WTC11 (cell line): ENCODE results near the gene PLLP. TPM values are rescaled to one million over a fixed set of nuclear protein-coding genes. Genes with fewer than 3 reads are reported as not detected.
A peak's percentile ranks its signal among the peaks of the same experiment; 100 is the strongest.

ENCODE experiments used
- ATAC-seq: fragments of 200-7000 bp; cut with Tn5 transposase; 2 replicates; pipeline ENCODE4 v1.10.0; 2021; ENCODE audit warnings: mild to moderate bottlenecking, moderate library complexity
- CTCF ChIA-PET: fragments of 300-600 bp; sonication (Branson Sonifier 250); formaldehyde crosslinking; loops from one replicate; lab custom pipeline; 2021; ENCODE audit warnings: antibody characterized with exemption; lab: Charles Lee
- POLR2A ChIA-PET: fragments of 350-600 bp; sonication (Branson Sonifier 250); formaldehyde crosslinking; loops from one replicate; lab custom pipeline; 2021; ENCODE audit warnings: antibody characterized with exemption; lab: Charles Lee
- DNase-seq: peaks from one replicate; pipeline ENCODE4 v3.0.0; 2021; ENCODE audit warnings: low spot score
- H3K27ac Mint-ChIP-seq: 2 replicates; pipeline ENCODE4 v1.8.0; 2021; ENCODE audit warnings: mixed read lengths
- H3K27me3 Mint-ChIP-seq: 2 replicates; pipeline ENCODE4 v1.8.0; 2021; ENCODE audit warnings: low read depth, mild to moderate bottlenecking, moderate library complexity, mixed read lengths
- H3K36me3 Mint-ChIP-seq: 2 replicates; pipeline ENCODE4 v1.8.0; 2021; ENCODE audit warnings: mixed read lengths
- H3K4me1 Mint-ChIP-seq: 2 replicates; pipeline ENCODE4 v1.8.0; 2022; ENCODE audit warnings: mixed read lengths
- H3K4me3 Mint-ChIP-seq: 2 replicates; pipeline ENCODE4 v1.8.0; 2021; ENCODE audit warnings: mild to moderate bottlenecking, moderate library complexity, mixed read lengths
- H3K9me3 Mint-ChIP-seq: 2 replicates; pipeline ENCODE4 v1.8.0; 2021; ENCODE audit warnings: mixed read lengths
- ATF1 ChIP-seq: sonication (generic); formaldehyde crosslinking; IDR thresholded peaks from 2 replicates; pipeline ENCODE4 v1.8.1; 2023; ENCODE audit warnings: mild to moderate bottlenecking, moderate library complexity, missing genetic modification reagents
- GRHL2 ChIP-seq: fragments of 250-450 bp; sonication (Bioruptor Pico); IDR thresholded peaks from 2 replicates; pipeline ENCODE4 v1.8.0; 2022; ENCODE audit warnings: mild to moderate bottlenecking, moderate library complexity; ENCODE audit not compliant: insufficient replicate concordance, severe bottlenecking
- HMGA2 ChIP-seq: fragments of 250-450 bp; sonication (Bioruptor Pico); IDR thresholded peaks from 2 replicates; pipeline ENCODE4 v1.4.0; 2021; ENCODE audit warnings: mild to moderate bottlenecking, moderate library complexity
- NFE2L1 ChIP-seq: sonication (generic); formaldehyde crosslinking; IDR thresholded peaks from 2 replicates; pipeline ENCODE4 v1.8.1; 2023; ENCODE audit warnings: missing genetic modification reagents
- NR2C2 ChIP-seq: sonication (generic); formaldehyde crosslinking; IDR thresholded peaks from 2 replicates; pipeline ENCODE4 v1.8.0; 2022; ENCODE audit warnings: mild to moderate bottlenecking, missing genetic modification reagents
- OVOL2 ChIP-seq: fragments of 250-450 bp; sonication (Bioruptor Pico); IDR thresholded peaks from 2 replicates; pipeline ENCODE4 v1.9.0; 2021; ENCODE audit warnings: mild to moderate bottlenecking, borderline replicate concordance
- RORB ChIP-seq: fragments of 250-450 bp; sonication (Bioruptor Pico); IDR thresholded peaks from 2 replicates; pipeline ENCODE4 v1.9.0; 2021; ENCODE audit warnings: mild to moderate bottlenecking
- SP1 ChIP-seq: sonication (generic); formaldehyde crosslinking; conservative IDR thresholded peaks from 2 replicates; pipeline ENCODE4 v1.8.1; 2022; ENCODE audit warnings: missing genetic modification reagents
- TEAD4 ChIP-seq: sonication (generic); formaldehyde crosslinking; IDR thresholded peaks from 2 replicates; pipeline ENCODE4 v1.8.0; 2022; ENCODE audit warnings: mild to moderate bottlenecking, missing genetic modification reagents
- ZNF121 ChIP-seq: sonication (generic); formaldehyde crosslinking; IDR thresholded peaks from 2 replicates; pipeline ENCODE4 v1.8.0; 2023; ENCODE audit warnings: missing genetic modification reagents
- ZNF232 ChIP-seq: sonication (generic); formaldehyde crosslinking; IDR thresholded peaks from 2 replicates; pipeline ENCODE4 v1.8.0; 2022; ENCODE audit warnings: mild to moderate bottlenecking, missing genetic modification reagents
- ZNF317 ChIP-seq: sonication (generic); formaldehyde crosslinking; IDR thresholded peaks from 2 replicates; pipeline ENCODE4 v1.8.1; 2023; ENCODE audit warnings: low read depth, mild to moderate bottlenecking, moderate library complexity, missing genetic modification reagents, borderline replicate concordance
- ZNF423 ChIP-seq: fragments of 250-450 bp; sonication (Bioruptor Pico); IDR thresholded peaks from 2 replicates; pipeline ENCODE4 v2.1.2; 2022; ENCODE audit warnings: mild to moderate bottlenecking, moderate library complexity
- total RNA-seq: library from RNA; stranded (reverse); gene quantifications from 3 replicates; pipeline ENCODE4 v1.2.3, GENCODE V29; 2021
- TF ChIP-seq, protein P1 (sequence below): fragments of 250-450 bp; sonication (Bioruptor Pico); conservative IDR thresholded peaks from 2 replicates; pipeline ENCODE4 v1.9.0; 2021; ENCODE audit warnings: mild to moderate bottlenecking
- TF ChIP-seq, protein P2 (sequence below): sonication (generic); formaldehyde crosslinking; conservative IDR thresholded peaks from 2 replicates; pipeline ENCODE4 v1.8.1; 2022; ENCODE audit warnings: mild to moderate bottlenecking, missing genetic modification reagents
- TF ChIP-seq, protein P3 (sequence below): sonication (generic); formaldehyde crosslinking; IDR thresholded peaks from 2 replicates; pipeline ENCODE4 v1.8.1; 2022; ENCODE audit warnings: missing genetic modification reagents, borderline replicate concordance
- TF ChIP-seq, protein P4 (sequence below): sonication (generic); formaldehyde crosslinking; IDR thresholded peaks from 2 replicates; pipeline ENCODE4 v1.8.1; 2022; ENCODE audit warnings: low read depth, missing genetic modification reagents, borderline replicate concordance
- TF ChIP-seq, protein P5 (sequence below): sonication (generic); formaldehyde crosslinking; IDR thresholded peaks from 2 replicates; pipeline ENCODE4 v1.8.1; 2023; ENCODE audit warnings: mild to moderate bottlenecking, missing genetic modification reagents, moderate library complexity
- TF ChIP-seq, protein P6 (sequence below): sonication (generic); formaldehyde crosslinking; conservative IDR thresholded peaks from 2 replicates; pipeline ENCODE4 v1.8.1; 2023; ENCODE audit warnings: mild to moderate bottlenecking, low read depth, missing genetic modification reagents, moderate library complexity

Gene PLLP
- total RNA-seq, 1 experiment from 2014 or later = 2.8 TPM

DNA sequence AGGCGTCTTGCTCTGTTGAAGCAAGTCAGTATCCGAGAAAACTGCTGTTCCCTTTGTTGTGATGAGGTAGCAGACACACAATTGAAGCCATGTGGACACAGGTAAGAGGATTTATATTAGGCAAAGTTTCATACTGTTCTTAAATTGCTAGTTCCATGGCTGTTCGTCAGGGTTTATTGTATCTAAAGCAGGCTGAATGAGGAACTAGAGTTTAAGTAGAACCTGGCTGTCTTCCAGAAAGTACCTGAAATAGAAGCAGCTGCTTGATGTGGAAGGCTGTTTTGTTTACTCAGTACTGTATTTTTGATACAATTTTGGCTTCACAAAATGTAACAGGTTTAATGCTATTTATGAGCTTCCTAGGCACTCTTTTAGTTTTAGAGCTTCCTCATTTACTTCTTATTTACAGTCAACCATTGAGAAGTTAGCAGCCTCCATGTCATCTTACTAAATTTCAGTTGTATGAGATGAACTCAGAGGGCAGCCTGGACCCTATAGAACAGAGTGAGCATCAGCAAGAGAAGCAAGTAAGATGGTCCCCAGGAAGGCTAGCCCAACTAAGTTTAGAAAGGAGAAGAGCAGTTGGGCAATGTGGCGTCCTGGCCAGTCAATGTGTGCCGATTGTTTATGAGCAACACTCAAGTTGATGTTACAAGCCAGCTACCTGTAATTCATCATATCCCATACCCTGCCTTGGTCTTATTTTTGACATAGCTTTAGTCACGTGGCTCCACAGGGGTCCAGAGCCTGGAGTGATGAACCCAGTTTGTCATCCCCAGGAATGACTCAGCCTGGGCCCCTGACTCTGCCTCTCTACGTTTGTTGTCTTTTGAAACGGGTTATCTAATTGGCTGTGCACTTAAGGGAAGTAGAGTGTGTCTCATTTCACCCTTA is 49.1 kb downstream of the PLLP start:
- no peak overlapping the region for H3K4me3 Mint-ChIP-seq
- no peak overlapping the region for H3K27ac Mint-ChIP-seq
- H3K36me3 Mint-ChIP-seq = peaks cover 58% of the 10 kb centered on the region
- no peaks in the 10 kb centered on the region for H3K4me1 Mint-ChIP-seq
- DNase-seq = no peak
- H3K9me3 Mint-ChIP-seq = no peaks in the 10 kb centered on the region
- CTCF ChIA-PET = no interaction called here
- TF ChIP-seq, protein P1, sequence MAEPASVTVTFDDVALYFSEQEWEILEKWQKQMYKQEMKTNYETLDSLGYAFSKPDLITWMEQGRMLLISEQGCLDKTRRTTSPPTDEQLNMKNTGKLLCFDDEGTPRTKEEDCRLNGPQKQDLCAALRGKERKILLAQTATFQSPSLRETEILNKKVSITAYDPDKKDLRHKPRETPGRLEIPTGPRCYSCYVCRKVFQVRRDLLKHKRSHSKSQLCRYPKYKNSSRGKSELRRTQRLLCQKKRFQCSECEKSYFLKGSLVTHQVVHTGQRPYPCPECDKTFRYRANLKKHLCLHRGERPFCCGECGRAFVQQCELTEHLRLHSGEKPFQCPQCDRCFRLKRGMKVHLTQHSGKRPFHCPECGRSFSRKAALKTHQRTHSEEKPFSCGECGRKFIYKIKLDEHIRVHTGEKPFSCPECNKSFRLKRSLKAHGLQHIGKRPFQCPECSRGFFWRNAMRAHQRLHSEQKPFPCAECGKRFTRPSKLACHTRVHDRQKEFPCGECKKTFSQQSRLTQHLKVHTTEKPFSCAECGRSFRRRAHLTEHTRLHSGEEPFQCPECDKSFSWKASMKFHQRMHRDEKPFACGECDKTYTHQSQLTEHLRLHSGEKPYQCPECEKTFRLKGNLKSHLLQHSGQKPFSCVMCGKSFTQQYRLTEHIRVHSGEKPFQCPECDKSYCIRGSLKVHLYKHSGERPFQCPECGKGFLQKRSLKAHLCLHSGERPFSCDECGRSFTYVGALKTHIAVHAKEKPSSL (CRISPR knock-in tag) = no peak
- TF ChIP-seq, protein P2, sequence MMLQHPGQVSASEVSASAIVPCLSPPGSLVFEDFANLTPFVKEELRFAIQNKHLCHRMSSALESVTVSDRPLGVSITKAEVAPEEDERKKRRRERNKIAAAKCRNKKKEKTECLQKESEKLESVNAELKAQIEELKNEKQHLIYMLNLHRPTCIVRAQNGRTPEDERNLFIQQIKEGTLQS = no peak
- TF ChIP-seq, protein P3, sequence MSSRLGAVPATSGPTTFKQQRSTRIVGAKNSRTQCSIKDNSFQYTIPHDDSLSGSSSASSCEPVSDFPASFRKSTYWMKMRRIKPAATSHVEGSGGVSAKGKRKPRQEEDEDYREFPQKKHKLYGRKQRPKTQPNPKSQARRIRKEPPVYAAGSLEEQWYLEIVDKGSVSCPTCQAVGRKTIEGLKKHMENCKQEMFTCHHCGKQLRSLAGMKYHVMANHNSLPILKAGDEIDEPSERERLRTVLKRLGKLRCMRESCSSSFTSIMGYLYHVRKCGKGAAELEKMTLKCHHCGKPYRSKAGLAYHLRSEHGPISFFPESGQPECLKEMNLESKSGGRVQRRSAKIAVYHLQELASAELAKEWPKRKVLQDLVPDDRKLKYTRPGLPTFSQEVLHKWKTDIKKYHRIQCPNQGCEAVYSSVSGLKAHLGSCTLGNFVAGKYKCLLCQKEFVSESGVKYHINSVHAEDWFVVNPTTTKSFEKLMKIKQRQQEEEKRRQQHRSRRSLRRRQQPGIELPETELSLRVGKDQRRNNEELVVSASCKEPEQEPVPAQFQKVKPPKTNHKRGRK (CRISPR knock-in tag) = no peak
- no peak for TF ChIP-seq ZNF121 (CRISPR knock-in tag)
- TF ChIP-seq, protein P4, sequence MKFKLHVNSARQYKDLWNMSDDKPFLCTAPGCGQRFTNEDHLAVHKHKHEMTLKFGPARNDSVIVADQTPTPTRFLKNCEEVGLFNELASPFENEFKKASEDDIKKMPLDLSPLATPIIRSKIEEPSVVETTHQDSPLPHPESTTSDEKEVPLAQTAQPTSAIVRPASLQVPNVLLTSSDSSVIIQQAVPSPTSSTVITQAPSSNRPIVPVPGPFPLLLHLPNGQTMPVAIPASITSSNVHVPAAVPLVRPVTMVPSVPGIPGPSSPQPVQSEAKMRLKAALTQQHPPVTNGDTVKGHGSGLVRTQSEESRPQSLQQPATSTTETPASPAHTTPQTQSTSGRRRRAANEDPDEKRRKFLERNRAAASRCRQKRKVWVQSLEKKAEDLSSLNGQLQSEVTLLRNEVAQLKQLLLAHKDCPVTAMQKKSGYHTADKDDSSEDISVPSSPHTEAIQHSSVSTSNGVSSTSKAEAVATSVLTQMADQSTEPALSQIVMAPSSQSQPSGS = no peak
- ATAC-seq = no peak
- POLR2A ChIA-PET = no interaction called here
- no peaks in the 10 kb centered on the region for H3K27me3 Mint-ChIP-seq

DNA sequence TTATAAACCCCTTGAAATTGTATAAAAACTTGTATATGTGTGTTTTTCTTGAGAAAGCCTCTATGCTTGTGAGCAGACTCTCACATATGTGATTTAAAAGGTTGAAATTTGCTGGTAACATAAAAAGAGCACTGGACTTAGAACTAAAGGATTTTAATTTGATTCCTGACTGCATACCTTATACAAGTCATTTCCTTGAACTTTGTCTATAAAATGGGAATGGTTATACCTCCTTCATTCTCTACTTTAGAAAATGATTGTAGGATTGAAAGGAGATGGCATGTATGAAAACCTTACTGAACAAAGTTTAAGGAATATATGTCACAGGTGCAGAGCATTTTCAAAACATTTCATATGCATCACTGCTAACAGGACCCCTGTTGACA is 49.8 kb downstream of the PLLP start:
- Mint-ChIP-seq H3K4me3 (no peak overlapping the region), H3K27me3 (no peaks in the 10 kb centered on the region), H3K36me3 (peaks cover 62% of the 10 kb centered on the region), H3K9me3 (no peaks in the 10 kb centered on the region), H3K4me1 (no peaks in the 10 kb centered on the region), H3K27ac (no peak overlapping the region)
- DNase-seq (no peak), ATAC-seq (no peak)
- POLR2A ChIA-PET = no interaction called here
- no peak for TF ChIP-seq GRHL2 (CRISPR knock-in tag)
- no peak for TF ChIP-seq OVOL2 (CRISPR knock-in tag)
- no peak for TF ChIP-seq SP1 (CRISPR knock-in tag)
- TF ChIP-seq TEAD4 (CRISPR knock-in tag) = no peak
- TF ChIP-seq NFE2L1 (CRISPR knock-in tag) = no peak
- CTCF ChIA-PET = no interaction called here

DNA sequence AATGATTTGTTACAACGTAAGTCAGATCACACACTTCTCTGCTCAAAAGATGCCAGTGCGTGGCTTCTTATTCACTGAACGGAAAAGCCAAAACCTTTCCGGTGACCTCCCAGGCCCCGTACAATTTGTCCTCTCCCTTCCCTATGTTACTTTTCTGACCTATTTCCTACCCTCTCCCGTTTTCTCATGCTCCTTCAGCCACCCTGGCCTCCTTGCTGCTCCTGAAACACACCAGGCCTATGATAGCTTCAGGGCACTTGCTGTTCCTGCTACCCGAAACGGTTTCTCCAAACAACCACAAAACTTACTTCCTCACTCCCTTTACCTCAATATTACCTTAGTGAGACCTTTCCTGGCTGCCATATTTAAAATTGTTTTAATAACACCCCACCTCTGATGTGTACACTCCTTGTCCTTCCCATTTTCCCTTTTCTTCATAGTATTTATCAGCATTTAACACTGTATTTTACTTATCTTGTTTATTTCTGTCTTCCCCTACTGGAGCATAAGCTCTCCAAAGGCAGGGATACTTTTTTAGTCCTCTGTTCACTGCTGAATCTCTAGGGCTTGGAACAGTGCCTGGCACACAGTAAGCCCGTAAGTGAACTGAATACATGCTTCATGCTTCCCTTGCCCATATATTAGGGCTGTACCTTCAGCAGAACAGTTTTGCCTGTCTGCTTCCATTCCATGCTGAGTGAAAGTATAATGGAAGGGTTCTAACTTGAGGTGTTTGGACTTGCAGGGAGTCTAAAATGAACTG is 50.3 kb downstream of the PLLP start:
- Mint-ChIP-seq H3K4me3 (no peak overlapping the region), H3K27ac (peak overlapping the region; percentile 11; the same call in 1 of the 2 replicates), H3K4me1 (no peaks in the 10 kb centered on the region), H3K9me3 (no peaks in the 10 kb centered on the region), H3K36me3 (peaks cover 58% of the 10 kb centered on the region), H3K27me3 (no peaks in the 10 kb centered on the region)
- ATAC-seq (no peak), DNase-seq (no peak)
- POLR2A ChIA-PET = no interaction called here
- CTCF ChIA-PET = no interaction called here
- TF ChIP-seq, protein P5, sequence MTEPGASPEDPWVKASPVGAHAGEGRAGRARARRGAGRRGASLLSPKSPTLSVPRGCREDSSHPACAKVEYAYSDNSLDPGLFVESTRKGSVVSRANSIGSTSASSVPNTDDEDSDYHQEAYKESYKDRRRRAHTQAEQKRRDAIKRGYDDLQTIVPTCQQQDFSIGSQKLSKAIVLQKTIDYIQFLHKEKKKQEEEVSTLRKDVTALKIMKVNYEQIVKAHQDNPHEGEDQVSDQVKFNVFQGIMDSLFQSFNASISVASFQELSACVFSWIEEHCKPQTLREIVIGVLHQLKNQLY (CRISPR knock-in tag) = no peak
- no peak for TF ChIP-seq ZNF423 (CRISPR knock-in tag)
- no peak for TF ChIP-seq HMGA2
- no peak for TF ChIP-seq RORB (CRISPR knock-in tag)
- no peak for TF ChIP-seq ZNF232 (CRISPR knock-in tag)
- no peak for TF ChIP-seq TEAD4 (CRISPR knock-in tag)
- TF ChIP-seq, protein P6, sequence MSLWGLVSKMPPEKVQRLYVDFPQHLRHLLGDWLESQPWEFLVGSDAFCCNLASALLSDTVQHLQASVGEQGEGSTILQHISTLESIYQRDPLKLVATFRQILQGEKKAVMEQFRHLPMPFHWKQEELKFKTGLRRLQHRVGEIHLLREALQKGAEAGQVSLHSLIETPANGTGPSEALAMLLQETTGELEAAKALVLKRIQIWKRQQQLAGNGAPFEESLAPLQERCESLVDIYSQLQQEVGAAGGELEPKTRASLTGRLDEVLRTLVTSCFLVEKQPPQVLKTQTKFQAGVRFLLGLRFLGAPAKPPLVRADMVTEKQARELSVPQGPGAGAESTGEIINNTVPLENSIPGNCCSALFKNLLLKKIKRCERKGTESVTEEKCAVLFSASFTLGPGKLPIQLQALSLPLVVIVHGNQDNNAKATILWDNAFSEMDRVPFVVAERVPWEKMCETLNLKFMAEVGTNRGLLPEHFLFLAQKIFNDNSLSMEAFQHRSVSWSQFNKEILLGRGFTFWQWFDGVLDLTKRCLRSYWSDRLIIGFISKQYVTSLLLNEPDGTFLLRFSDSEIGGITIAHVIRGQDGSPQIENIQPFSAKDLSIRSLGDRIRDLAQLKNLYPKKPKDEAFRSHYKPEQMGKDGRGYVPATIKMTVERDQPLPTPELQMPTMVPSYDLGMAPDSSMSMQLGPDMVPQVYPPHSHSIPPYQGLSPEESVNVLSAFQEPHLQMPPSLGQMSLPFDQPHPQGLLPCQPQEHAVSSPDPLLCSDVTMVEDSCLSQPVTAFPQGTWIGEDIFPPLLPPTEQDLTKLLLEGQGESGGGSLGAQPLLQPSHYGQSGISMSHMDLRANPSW (CRISPR knock-in tag) = no peak
- no peak for TF ChIP-seq NR2C2 (CRISPR knock-in tag)
- TF ChIP-seq ATF1 = no peak
- no peak for TF ChIP-seq ZNF317 (CRISPR knock-in tag)
